GM18502 (cell line): ENCODE measurements around the gene FCGR3A.
A peak's percentile ranks its signal among the peaks of the same experiment; 100 is the strongest.
"Not testable (repeated sequence)": the region's sequence is repeated elsewhere in the genome, so short reads cannot be mapped to it uniquely, and the experiment has no call there.

Experiments used
- ATAC-seq: cut with Tn5 transposase; IDR thresholded peaks from one replicate; pipeline ENCODE4 v1.9.1; 2021; ENCODE audit warnings: mild to moderate bottlenecking; ENCODE audit not compliant: unreplicated experiment, poor library complexity

FCGR3A gene

DNA sequence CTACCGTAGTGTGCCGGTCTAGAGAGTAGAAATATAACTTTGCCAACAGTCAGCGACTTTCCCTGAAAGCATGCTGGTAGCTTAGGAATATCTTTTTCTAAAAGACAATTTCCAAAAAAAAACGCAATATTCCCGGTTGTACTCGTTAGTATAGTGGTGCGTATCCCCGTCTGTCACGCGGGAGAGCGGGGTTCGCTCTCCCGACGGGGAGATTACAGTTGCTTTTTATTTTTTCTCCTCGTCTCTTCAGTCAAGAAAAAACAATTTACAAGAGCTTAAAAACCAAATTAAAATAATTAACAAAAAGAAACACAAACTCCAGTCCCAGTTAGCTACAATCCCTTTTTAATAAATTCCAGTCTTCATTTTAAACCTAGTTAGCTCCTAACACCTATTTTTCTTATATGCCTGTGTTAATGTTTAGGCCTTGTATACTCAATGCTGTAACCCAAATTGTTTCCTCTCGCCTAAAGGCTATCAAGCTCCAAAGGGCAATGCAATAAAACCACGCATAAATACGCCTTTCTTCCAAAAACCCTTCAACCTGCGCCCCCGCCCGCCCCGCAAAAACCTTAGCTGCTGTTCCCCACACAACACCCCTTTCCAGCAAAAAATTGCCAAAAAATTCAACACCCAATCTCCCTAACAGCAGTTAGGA is 17.5 kb downstream of the FCGR3A start:
- ATAC-seq, result no peak

DNA sequence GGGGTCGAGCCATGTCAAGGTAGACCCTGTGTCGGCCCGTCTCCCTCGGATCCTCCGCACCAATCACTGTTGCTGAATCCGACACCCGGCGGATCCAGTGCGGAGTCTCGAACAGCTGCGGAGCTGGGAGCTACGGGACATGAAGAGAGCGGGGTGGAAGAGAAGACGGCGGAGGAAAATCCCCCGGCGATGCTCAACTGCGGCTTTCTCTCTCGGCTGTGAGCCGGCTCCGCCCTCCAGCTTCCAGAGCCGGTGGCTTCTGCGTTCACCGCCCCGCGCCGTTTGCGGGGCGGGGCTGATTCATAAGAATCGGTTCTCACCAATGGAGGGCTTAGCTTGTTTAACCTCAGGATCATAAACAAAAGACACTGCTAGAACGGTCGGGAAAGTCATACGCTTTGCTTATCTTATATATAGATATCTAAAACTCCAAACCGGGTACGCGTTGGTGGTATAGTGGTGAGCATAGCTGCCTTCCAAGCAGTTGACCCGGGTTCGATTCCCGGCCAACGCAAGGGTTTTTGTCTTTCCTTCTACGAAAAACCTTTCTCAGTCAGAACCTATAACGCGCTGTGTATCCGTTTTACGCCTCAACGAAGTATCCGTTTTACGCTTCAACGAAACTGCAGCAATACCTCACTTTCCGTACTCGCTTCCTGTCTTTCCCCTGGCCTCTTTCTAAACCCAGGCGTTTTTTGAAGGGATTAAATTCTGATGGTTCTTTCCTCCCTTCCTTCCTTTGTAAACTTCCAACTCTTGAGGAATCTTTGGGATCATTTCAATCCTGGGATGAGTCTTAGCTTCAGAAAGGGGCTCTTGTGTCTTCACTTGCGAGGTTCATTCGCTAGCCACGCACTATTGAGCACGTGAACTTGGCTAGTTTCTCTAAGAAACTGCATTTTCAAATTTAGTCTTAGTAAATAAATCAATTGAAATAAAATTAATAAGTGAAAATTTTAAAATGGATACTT is 18.7 kb downstream of the FCGR3A start:
- ATAC-seq, result peak; percentile 73

DNA sequence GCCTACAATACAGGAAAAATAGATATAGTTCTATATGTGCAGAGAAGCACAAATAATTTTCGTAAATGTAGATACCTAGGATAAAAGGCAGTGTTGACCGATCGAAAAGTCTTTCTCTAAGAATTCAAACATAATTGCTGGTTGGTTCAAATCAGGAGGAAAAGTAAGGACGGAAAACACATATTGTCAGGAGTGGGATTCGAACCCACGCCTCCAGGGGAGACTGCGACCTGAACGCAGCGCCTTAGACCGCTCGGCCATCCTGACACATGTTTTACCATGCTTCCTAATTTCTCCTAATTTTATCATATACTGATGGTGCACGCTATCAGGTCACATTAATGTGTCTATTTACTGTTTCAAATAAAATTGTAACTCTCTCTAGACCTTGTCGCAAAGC is 19.5 kb downstream of the FCGR3A start:
- ATAC-seq, result peak; percentile 45

DNA sequence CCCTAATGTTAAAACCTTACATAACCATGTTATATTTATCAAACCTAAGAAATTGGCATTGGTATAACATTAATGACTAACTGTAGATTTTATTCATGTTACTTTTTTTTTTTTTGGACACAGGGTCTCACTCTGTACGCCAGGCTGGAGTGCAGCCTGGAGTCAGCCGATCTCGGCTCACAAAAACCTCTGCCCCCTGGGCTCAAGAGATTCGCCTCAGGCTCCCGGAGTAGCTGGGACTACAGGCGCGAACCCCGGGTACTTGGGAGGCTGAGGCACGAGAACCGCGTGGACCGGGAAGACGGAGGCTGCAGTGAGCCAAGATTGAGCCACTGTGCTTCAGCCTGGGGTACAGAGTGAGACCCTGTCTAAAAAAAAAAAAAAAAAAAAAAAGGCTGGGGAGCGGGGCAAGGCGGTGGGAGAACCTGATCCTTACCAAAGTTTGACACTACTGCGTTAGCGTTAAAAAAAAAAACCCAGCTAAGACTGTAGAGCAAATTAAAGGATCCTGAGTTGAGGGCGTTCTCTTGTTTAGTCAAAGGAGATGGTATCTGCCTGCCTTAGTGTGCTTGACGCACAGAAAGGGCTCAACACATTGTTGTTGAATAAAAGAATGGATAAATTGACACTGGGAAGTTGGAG is 20.0 kb downstream of the FCGR3A start:
- not testable (repeated sequence) for ATAC-seq

DNA sequence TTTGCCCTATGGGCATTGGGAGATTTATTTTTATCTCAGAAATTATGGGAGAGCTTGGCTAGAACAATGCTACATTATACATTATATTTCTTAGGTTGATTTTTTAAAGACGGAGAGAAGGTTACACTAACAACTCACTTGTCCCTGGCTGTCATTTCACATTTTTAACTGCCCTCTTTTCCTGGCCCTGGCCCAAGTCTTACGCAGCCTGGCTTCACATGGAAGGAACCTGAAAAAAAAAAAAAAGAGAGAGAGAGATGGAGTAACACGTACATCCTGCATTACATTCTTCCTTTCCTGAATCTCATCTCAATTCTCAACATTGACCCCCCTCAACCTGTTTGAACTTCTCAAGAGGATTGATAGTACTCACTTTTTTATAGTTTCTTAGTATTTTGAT is 21.1 kb downstream of the FCGR3A start:
- not testable (repeated sequence) for ATAC-seq

DNA sequence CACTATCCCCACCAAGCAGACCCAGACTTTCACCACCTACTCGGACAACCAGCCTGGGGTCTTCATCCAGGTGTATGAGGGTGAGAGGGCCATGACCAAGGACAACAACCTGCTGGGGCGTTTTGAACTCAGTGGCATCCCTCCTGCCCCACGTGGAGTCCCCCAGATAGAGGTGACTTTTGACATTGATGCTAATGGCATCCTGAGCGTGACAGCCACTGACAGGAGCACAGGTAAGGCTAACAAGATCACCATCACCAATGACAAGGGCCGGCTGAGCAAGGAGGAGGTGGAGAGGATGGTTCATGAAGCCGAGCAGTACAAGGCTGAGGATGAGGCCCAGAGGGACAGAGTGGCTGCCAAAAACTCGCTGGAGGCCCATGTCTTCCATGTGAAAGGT is 23.7 kb downstream of the FCGR3A start:
- ATAC-seq, result not testable (repeated sequence)

DNA sequence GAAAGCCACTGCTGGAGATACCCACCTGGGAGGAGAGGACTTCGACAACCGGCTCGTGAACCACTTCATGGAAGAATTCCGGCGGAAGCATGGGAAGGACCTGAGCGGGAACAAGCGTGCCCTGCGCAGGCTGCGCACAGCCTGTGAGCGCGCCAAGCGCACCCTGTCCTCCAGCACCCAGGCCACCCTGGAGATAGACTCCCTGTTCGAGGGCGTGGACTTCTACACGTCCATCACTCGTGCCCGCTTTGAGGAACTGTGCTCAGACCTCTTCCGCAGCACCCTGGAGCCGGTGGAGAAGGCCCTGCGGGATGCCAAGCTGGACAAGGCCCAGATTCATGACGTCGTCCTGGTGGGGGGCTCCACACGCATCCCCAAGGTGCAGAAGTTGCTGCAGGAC is 24.3 kb downstream of the FCGR3A start:
- not testable (repeated sequence) for ATAC-seq

DNA sequence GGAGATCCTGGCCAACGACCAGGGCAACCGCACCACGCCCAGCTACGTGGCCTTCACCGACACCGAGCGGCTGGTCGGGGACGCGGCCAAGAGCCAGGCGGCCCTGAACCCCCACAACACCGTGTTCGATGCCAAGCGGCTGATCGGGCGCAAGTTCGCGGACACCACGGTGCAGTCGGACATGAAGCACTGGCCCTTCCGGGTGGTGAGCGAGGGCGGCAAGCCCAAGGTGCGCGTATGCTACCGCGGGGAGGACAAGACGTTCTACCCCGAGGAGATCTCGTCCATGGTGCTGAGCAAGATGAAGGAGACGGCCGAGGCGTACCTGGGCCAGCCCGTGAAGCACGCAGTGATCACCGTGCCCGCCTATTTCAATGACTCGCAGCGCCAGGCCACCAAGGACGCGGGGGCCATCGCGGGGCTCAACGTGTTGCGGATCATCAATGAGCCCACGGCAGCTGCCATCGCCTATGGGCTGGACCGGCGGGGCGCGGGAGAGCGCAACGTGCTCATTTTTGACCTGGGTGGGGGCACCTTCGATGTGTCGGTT is 24.8 kb downstream of the FCGR3A start:
- ATAC-seq, result peak; percentile 18

DNA sequence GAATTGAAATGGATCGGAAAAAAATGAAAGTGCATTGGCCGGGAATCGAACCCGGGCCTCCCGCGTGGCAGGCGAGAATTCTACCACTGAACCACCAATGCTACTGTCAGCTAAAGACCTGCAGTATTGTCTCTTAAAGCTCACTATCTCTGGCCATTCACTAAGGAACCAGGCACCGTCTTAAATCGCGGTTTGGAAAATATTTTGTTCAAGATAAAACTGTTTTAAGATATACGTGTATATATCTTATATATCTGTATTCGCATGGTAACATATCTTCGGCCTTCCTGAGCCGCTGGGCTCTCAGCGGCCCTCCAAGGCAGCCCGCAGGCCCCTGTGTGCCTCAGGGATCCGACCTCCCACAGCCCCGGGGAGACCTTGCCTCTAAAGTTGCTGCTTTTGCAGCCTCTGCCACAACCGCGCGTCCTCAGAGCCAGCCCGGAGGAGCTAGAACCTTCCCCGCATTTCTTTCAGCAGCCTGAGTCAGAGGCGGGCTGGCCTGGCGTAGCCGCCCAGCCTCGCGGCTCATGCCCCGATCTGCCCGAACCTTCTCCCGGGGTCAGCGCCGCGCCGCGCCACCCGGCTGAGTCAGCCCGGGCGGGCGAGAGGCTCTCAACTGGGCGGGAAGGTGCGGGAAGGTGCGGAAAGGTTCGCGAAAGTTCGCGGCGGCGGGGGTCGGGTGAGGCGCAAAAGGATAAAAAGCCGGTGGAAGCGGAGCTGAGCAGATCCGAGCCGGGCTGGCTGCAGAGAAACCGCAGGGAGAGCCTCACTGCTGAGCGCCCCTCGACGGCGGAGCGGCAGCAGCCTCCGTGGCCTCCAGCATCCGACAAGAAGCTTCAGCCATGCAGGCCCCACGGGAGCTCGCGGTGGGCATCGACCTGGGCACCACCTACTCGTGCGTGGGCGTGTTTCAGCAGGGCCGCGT is 25.5 kb downstream of the FCGR3A start, which contains the start of gene HSPA6:
Gene HSPA6 (plus strand): TSS at position 724 of the 925 bp plus-strand sequence. CDS start 119 bp downstream, at position 843.
- ATAC-seq, result peak; percentile 69

DNA sequence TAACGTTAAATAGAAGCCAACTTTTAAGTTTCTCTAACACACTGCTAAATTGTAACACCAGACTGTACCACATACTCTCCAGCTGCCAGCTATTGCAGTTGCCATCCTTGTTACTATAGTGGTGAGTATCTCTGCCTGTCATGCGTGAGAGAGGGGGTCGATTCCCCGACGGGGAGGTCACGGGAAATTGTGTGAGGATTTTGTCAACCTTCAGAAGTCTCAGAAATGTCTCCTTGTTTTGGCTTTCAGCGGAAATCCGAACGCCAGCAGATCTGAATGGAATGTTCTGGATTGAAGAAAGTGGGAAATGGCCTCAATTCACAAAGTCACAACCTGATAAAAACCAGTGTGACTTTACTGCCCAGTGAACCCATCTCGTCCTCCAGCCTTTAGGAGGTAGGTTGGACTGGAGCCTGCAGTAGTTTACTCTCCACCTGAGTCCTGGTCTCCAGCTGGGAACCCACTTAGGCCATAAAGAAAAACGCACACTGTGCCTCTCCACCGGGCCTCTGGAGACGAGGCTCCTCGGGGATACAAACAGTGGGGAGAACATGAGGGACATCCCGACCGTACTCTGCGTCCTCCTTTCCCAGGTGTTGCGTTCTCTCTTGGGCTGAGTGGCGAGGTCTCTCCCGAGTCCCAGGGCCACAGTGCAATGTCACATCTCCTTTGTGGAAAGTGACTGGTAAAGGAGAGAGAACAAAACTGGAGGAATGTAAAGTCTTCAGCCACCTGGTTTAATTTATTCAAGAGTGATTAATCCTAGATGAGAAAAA is 26.4 kb downstream of the FCGR3A start:
- ATAC-seq, result peak; percentile 5

DNA sequence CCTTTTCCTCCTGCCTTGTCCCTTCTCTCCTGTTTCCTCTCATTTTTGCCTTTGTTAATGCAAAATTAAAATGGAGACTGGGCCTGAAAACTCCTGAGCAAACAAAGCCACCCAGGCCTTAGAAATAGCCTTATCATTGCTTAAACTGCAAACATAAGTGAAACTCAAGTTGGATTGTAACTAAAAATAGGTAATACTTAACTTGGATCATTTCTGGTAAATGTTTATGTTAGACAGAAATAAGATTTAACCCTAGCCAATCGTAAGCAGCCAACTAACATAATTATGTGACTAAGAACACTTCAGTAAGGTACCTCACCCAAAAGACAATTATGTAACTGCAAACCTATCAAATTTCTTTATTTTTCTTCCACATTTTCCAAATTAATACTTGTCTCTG is 35.7 kb downstream of the FCGR3A start:
- ATAC-seq, result not testable (repeated sequence)

DNA sequence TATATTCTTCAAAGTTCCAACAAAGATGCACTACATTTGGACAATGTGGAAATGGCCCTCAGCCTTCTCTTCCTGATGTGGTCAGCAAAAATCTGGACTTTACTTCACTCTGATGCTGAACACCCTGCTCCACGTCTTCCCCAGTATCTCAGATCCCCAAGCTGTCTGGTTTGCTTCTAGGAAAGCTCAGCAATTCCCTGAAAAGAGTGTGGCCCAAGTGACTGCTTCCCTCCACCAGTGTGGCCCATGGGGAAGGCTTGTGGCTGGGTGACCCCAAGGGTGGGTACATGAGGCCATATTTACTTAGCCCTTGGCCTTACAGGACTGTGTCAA is 36.2 kb downstream of the FCGR3A start:
- not testable (repeated sequence) for ATAC-seq

DNA sequence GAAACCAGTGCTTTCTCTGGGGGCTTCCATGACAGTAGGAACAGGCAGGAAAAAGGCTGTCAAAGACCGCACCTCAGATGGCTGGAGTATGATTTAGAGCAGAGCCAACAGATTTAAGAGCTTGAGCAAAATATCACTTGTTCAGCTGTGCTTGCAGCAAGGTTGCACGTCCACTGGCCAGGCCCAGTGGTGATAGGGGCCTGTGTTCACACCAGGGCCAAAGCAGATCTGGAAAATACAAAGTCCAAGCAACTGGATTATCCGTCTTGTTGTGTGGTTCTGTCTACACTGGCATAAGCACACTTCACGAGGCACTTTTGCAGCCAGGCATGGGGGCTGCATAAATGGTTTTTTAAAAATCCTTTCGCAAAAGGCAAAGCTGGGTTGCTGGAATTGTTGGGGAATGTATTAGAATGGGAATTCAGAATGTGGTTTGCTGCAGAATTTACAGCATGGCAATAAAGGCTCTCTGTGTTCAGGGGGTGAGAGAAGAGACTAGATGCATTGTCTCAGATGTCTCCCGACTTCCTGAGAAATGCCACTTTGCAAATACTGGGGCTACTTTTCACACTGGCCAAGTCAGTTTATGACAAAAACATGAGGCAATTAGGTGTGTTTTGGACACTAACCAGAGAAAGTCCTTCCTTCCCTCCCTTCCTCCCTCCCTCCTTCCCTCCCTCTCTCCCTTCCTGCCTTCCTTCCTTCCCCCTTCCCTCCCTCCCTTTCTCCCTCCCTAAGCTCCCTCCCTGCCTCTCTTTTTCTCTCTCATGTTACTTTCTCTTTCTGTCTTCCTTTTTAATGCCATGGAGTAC is 36.8 kb downstream of the FCGR3A start:
- not testable (repeated sequence) for ATAC-seq

DNA sequence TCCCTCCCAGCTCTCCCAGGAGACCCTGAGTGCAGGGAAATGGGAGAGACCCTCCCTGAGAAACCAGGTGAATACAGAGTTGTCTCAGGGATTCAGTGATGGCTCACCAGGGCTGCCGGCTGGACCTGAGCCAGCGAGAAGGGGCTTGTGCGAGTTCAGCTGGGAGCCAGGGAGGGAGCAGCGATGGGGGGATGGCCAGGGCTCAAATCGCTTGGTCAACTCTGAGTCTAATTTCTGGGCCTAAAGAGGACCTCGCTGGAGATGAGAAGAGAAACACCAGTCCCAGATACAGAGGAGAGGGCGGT is 37.9 kb downstream of the FCGR3A start:
- ATAC-seq, result no peak

DNA sequence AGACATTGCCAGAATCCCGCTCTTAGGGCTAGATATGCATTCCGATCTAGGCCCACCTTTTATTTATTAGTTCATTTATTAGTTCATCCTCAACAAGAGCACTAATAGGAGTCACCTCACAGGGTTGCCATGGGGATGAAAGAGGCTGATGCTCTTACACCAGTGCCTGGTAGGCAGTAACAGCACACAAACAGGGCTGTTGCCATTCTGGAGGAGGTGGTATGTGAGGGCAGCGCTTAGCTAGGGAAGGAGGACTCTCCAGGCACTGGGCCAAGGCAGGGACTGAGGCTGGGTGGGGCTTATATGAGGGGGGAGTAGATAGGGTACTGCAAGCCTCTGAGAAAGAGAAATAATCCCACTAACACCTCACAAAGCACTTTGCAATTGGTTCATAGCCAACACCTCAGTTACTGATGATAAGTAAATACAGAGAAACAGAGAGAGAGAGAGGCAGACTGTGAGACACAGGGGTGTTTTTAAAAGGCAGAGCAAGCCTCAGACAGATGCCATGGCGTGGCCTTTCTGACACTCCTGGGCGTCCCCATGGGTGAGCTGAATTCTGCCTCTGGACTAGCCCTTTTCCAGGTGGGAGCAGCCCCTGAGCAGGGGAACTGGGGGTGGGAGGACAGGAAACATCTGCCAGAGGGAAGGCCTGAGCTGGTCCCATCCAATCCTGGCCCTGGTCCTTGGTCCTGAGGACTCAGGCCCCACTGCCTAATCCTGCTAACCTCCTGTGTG is 38.4 kb downstream of the FCGR3A start:
- ATAC-seq, result no peak

DNA sequence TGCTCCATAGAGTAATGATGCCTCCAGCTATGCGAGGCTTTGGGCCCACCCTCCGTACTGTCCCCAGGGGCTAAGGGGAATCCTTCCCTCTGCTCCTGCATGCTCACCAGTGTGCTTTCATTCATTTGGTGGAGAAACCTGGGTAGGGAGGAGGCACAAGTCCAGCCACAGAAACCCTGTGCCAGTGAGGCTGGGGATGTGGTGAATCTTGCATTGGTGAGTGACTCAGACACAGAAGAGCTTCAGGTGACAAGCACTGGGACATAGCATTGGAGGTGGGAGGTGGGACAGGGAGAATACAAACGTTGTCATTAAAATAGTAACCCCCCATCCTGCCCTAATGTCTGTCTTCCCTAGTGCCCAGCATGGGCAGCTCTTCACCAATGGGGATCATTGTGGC is 39.1 kb downstream of the FCGR3A start:
- ATAC-seq, result no peak

DNA sequence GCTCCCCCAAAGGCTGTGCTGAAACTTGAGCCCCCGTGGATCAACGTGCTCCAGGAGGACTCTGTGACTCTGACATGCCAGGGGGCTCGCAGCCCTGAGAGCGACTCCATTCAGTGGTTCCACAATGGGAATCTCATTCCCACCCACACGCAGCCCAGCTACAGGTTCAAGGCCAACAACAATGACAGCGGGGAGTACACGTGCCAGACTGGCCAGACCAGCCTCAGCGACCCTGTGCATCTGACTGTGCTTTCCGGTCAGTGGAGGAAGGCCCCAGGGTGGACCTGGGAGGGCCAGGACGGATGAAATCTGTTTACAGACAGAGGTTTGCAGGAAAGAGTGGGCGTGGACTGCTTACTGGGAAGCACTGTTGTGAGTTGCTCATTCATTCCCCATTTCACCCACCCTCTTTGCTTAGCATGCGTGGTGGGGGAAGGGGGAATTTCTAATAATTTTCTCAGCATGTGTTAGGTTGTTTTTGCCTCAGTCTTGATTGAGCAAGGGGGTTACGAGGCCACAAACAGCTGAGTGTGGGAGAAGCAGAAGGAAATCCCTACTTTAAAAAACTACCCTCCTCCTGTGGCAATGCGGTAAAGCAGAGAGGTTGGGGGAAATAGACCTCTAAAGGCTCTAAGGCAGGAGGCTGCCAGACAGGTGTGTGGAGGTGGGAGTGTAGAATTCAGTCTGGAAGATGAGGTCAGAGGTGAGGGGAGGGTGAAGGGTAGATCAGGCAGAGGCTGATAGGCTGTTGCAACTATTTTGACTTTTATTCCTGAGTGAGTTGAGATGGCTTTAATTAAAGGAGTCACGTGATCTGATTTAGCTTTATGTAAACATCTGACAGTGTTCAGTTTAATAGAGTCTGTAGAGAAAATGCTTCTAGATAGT is 43.0 kb downstream of the FCGR3A start:
- no peak for ATAC-seq
